OCI-LY3 (cell line): ENCODE data around the gene XPO5.

Experiments used
- H2AFZ ChIP-seq: fragments of 200-600, 300-600 bp; shearing (Covaris generic); 2 replicates; pipeline ENCODE4 v1.6.0; 2014; ENCODE audit warnings: antibody characterized with exemption, low read depth, low read length
- H3K27ac ChIP-seq: fragments of 200-600, 300-600 bp; sonication (generic); 2 replicates; pipeline ENCODE4 v1.5.1; 2014; ENCODE audit warnings: mild to moderate bottlenecking, low read length, moderate library complexity, mixed read lengths
- H3K27me3 ChIP-seq: fragments of 200-600, 300-600 bp; sonication (generic); 2 replicates; pipeline ENCODE4 v1.6.1; 2014; ENCODE audit warnings: low read depth, low read length, mixed read lengths
- H3K36me3 ChIP-seq: fragments of 200-600, 300-600 bp; sonication (generic); replicated peaks from 2 replicates; pipeline ENCODE3; 2014; ENCODE audit warnings: low read depth, low read length, mixed read lengths
- H3K4me1 ChIP-seq: fragments of 300-600, 200-600 bp; sonication (generic); 2 replicates; pipeline ENCODE4 v1.6.1; 2014; ENCODE audit warnings: low read length, mixed read lengths
- H3K4me2 ChIP-seq: fragments of 200-600, 300-600 bp; sonication (generic); 2 replicates; pipeline ENCODE4 v1.6.1; 2014; ENCODE audit warnings: low read length, mixed read lengths
- H3K4me3 ChIP-seq: fragments of 300-600, 200-600 bp; sonication (generic); 2 replicates; pipeline ENCODE4 v1.5.1; 2014; ENCODE audit warnings: antibody characterized with exemption, mild to moderate bottlenecking, low read length, moderate library complexity
- H3K79me2 ChIP-seq: fragments of 300-600, 200-600 bp; shearing (Covaris generic); 2 replicates; pipeline ENCODE4 v1.6.1; 2014; ENCODE audit warnings: mild to moderate bottlenecking, low read length, mixed read lengths
- H3K9ac ChIP-seq: fragments of 300-600, 200-600 bp; shearing (Covaris generic); 2 replicates; pipeline ENCODE4 v1.6.0; 2014; ENCODE audit warnings: mild to moderate bottlenecking, low read length, moderate library complexity
- H3K9me3 ChIP-seq: fragments of 200-600, 300-600 bp; shearing (Covaris generic); 2 replicates; pipeline ENCODE4 v1.6.1; 2014; ENCODE audit warnings: low read length, mixed read lengths; ENCODE audit not compliant: insufficient read depth
- H4K20me1 ChIP-seq: fragments of 200-600, 300-600 bp; sonication (generic); 2 replicates; pipeline ENCODE4 v1.6.1; 2016; ENCODE audit warnings: low read length, mixed read lengths; ENCODE audit not compliant: insufficient read depth
- CTCF ChIP-seq: fragments of 200-600, 300-600 bp; sonication (generic); IDR thresholded peaks from 2 replicates; pipeline ENCODE4 v1.5.1; 2014; ENCODE audit warnings: antibody characterized with exemption, low read length, low read depth
- EZH2phosphoT487 ChIP-seq: fragments of 200-600 bp; shearing (Covaris generic); IDR thresholded peaks from 2 replicates; pipeline ENCODE4 v1.6.1; 2018; ENCODE audit warnings: antibody characterized with exemption, mixed run types, low read depth

The XPO5 gene

GRCh38 chr6:43609402-43609801 lies 33.6 kb upstream of the XPO5 start:
- Histone ChIP-seq H3K4me3 (no peak overlapping the region), H3K9me3 (no peaks in the 10 kb centered on the region), H2AFZ (no peak overlapping the region), H3K36me3 (peaks cover 49% of the 10 kb centered on the region), H3K4me2 (no peak overlapping the region), H3K27ac (no peak overlapping the region), H3K27me3 (no peaks in the 10 kb centered on the region), H4K20me1 (no peaks in the 10 kb centered on the region), H3K9ac (no peak overlapping the region), H3K79me2 (no peaks in the 10 kb centered on the region), H3K4me1 (peaks cover 7% of the 10 kb centered on the region)
- no peak for TF ChIP-seq CTCF

DNA sequence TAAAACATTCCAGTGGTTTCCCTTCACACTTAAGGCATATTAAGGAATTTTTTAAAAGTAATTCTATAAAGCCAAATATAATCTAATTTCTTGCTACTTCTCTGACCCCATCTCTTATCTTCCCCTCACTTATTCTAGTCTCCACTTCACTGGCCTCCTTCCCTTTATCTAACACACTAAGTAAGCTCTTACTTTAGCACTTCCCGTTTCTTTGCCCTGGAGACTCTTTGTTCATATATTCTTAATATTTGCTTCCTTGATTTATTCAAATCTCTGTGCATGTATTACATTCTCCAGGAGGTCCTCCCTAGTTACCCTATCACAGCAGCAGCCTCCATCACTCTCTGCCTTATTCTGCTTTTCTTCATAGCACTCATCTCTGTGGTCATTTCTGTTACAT lies 33.0 kb upstream of the XPO5 start:
- no peak overlapping the region for H3K4me3 ChIP-seq
- no peaks in the 10 kb centered on the region for H3K9me3 ChIP-seq
- H3K36me3 ChIP-seq, result peaks cover 48% of the 10 kb centered on the region
- no peak overlapping the region for H2AFZ ChIP-seq
- no peak overlapping the region for H3K27ac ChIP-seq
- H4K20me1 ChIP-seq, result no peaks in the 10 kb centered on the region
- H3K9ac ChIP-seq, result no peak overlapping the region
- H3K4me2 ChIP-seq, result no peak overlapping the region
- H3K27me3 ChIP-seq, result no peaks in the 10 kb centered on the region
- peaks cover 7% of the 10 kb centered on the region for H3K4me1 ChIP-seq
- no peaks in the 10 kb centered on the region for H3K79me2 ChIP-seq
- TF ChIP-seq EZH2phosphoT487, result no peak

- Histone ChIP-seq H3K27me3 (no peaks in the 10 kb centered on the region), H3K9ac (no peak overlapping the region), H3K27ac (no peak overlapping the region), H2AFZ (no peak overlapping the region), H3K4me1 (peaks cover 7% of the 10 kb centered on the region), H3K9me3 (no peaks in the 10 kb centered on the region), H3K79me2 (no peaks in the 10 kb centered on the region), H4K20me1 (no peaks in the 10 kb centered on the region), H3K4me3 (no peak overlapping the region), H3K36me3 (peaks cover 48% of the 10 kb centered on the region), H3K4me2 (no peak overlapping the region)
- TF ChIP-seq CTCF (peak; percentile 92), EZH2phosphoT487 (no peak)
Observed at GRCh38 chr6:43608310-43608763, 32.5 kb upstream of the XPO5 start.

DNA sequence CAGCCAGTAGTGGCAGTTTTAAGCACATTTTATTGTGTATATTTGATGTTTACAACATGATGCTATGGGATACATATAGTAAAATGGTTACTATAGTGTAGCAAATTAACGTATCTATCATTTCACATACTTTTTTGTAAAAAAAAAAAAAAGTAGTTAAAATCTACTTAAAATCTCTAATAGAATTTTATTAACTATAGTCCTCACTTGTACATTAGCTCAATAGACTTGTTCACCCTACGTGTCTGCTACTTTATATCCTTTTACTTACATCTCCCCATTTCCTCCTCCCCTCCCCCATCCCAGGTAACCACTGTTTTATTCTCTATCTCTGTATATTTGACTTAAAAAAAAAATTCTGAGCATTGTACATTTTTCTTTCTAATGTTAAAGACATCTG lies 30.2 kb upstream of the XPO5 start:
- no peak overlapping the region for H3K27ac ChIP-seq
- no peak overlapping the region for H3K9ac ChIP-seq
- peaks cover 51% of the 10 kb centered on the region for H3K36me3 ChIP-seq
- TF ChIP-seq CTCF (no peak), EZH2phosphoT487 (no peak)
- H3K79me2 ChIP-seq, result no peaks in the 10 kb centered on the region
- H4K20me1 ChIP-seq, result no peaks in the 10 kb centered on the region
- H3K9me3 ChIP-seq, result no peaks in the 10 kb centered on the region
- peaks cover 7% of the 10 kb centered on the region for H3K4me1 ChIP-seq
- no peaks in the 10 kb centered on the region for H3K27me3 ChIP-seq
- H3K4me2 ChIP-seq, result no peak overlapping the region
- H2AFZ ChIP-seq, result no peak overlapping the region
- no peak overlapping the region for H3K4me3 ChIP-seq

- Histone ChIP-seq H4K20me1 (no peaks in the 10 kb centered on the region), H3K4me2 (no peak overlapping the region), H3K9me3 (no peaks in the 10 kb centered on the region), H3K79me2 (no peaks in the 10 kb centered on the region), H3K27me3 (no peaks in the 10 kb centered on the region), H2AFZ (no peak overlapping the region), H3K9ac (no peak overlapping the region), H3K36me3 (peaks cover 51% of the 10 kb centered on the region), H3K4me3 (no peak overlapping the region), H3K27ac (no peak overlapping the region), H3K4me1 (peaks cover 7% of the 10 kb centered on the region)
- no peak for TF ChIP-seq CTCF
- no peak for TF ChIP-seq EZH2phosphoT487
Observed at GRCh38 chr6:43604174-43604573, 28.3 kb upstream of the XPO5 start.
